Measurements from ENCODE around the gene FKBP6. TPM values are rescaled to one million over a fixed set of nuclear protein-coding genes. Genes with fewer than 3 reads are reported as not detected.

FKBP6 gene
- total RNA-seq, 1 experiment from 2014 or later: not detected

DNA sequence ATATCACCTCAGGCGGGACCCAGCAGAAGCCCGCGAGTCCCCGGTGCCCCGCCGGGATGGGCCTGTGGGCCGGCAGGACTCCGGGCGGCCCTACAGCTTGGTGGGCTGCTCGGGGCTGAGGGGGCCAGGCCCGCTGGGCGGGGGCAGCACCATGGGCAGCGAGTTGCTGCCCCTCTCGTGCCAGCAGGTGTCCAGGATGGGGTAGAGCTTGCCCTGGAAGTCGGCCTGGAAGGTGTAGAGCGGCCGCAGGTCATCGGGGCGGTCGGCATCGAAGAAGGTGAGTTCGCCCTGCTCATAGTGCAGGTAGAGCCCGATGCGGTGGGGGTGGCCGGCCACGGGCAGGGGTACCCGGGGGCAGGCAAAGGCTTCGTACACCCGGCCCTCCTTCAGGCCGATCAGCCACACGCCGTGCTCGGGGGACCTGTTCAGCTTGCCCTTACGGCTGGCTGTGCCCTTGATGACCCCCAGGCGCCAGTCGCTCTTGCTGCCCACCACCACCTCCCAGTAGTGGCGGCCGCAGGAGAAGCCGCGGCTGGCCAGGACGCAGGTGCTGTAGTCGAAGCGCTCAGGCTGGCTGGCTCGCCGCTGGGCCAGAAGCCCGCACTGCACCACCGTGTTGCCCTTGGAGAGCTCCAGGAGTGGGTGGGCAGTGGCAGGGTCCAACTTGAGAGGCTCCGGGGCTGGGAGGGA lies 15.0 kb upstream of the FKBP6 start:
- BruUV-seq (replicated peaks): no TSS peak
- H3K27me3 ChIP-seq (replicated peaks; ENCODE audit: control insufficient read depth, insufficient read depth, low read length): no peaks in the 10 kb centered on the region
- H3K36me3 ChIP-seq (ENCODE audit: control insufficient read depth, insufficient read depth, low read length): no peaks in the 10 kb centered on the region
- H3K36me3 Mint-ChIP-seq (ENCODE audit: insufficient read depth, unreplicated experiment): peaks cover 18% of the 10 kb centered on the region
- TF ChIP-seq, protein P1, sequence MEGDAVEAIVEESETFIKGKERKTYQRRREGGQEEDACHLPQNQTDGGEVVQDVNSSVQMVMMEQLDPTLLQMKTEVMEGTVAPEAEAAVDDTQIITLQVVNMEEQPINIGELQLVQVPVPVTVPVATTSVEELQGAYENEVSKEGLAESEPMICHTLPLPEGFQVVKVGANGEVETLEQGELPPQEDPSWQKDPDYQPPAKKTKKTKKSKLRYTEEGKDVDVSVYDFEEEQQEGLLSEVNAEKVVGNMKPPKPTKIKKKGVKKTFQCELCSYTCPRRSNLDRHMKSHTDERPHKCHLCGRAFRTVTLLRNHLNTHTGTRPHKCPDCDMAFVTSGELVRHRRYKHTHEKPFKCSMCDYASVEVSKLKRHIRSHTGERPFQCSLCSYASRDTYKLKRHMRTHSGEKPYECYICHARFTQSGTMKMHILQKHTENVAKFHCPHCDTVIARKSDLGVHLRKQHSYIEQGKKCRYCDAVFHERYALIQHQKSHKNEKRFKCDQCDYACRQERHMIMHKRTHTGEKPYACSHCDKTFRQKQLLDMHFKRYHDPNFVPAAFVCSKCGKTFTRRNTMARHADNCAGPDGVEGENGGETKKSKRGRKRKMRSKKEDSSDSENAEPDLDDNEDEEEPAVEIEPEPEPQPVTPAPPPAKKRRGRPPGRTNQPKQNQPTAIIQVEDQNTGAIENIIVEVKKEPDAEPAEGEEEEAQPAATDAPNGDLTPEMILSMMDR (IDR thresholded peaks at IDR 0.05; ENCODE audit: insufficient read depth in 1 of 2, low read depth in 1 of 2, low read length in 1 of 2, severe bottlenecking in 1 of 2, unreplicated experiment in 1 of 2): no peak
- H3K4me3 Mint-ChIP-seq (ENCODE audit: unreplicated experiment): no peak overlapping the region
- H3K9me3 Mint-ChIP-seq (ENCODE audit: unreplicated experiment): no peaks in the 10 kb centered on the region
- no peak for DNase-seq
- intact Hi-C loops (cut with micrococcal nuclease; ENCODE audit: unreplicated experiment): no loop called here
- H3K27me3 Mint-ChIP-seq (ENCODE audit: insufficient read depth, unreplicated experiment): no peaks in the 10 kb centered on the region
- H3K4me1 Mint-ChIP-seq (ENCODE audit: low read depth, unreplicated experiment): peaks cover 2% of the 10 kb centered on the region
- no peaks in the 10 kb centered on the region for H3K4me1 ChIP-seq
- POLR2A ChIA-PET: no interaction called here
- H3K27ac Mint-ChIP-seq (ENCODE audit: unreplicated experiment): no peak overlapping the region
- H3K9me3 ChIP-seq: no peaks in the 10 kb centered on the region
- CTCF ChIA-PET: interaction anchor here (1.0 kb wide), 1 partner anchor 139 kb away, joined by 6 read pairs; no protein-coding TSS in a partner anchor
- H3K4me3 ChIP-seq (ENCODE audit: low read depth, low read length): no peak overlapping the region

DNA sequence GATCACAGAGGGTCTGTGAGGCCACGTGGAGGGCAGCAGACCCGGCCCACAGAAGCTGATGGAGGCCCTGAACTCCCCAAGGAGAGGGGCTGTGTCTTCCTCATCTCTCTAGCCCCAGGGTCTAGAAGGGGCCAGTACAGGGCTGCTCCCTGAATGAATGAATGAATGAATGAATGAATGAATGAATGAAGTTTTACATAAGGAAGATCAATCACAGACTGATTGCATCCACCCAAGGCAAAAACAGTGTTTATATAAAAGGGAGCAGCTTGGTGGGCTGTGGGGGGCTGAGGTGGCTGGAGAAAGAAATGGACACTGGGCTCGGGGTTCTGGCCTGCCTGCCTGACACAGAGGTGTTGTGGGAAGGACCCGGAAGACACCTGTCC lies 14.4 kb upstream of the FKBP6 start:
- no peaks in the 10 kb centered on the region for H3K9me3 Mint-ChIP-seq (ENCODE audit: unreplicated experiment)
- ChIA-PET CTCF (interaction anchor here (1.0 kb wide), 1 partner anchor 139 kb away, joined by 6 read pairs; no protein-coding TSS in a partner anchor), POLR2A (no interaction called here)
- Histone ChIP-seq H3K4me1 (no peaks in the 10 kb centered on the region), H3K36me3 (ENCODE audit: control insufficient read depth, insufficient read depth, low read length) (no peaks in the 10 kb centered on the region), H3K4me3 (ENCODE audit: low read depth, low read length) (no peak overlapping the region), H3K27me3 (replicated peaks; ENCODE audit: control insufficient read depth, insufficient read depth, low read length) (no peaks in the 10 kb centered on the region), H3K9me3 (no peaks in the 10 kb centered on the region)
- no peaks in the 10 kb centered on the region for H3K4me1 Mint-ChIP-seq (ENCODE audit: low read depth, unreplicated experiment)
- H3K4me3 Mint-ChIP-seq (ENCODE audit: unreplicated experiment): no peak overlapping the region
- no peaks in the 10 kb centered on the region for H3K27me3 Mint-ChIP-seq (ENCODE audit: insufficient read depth, unreplicated experiment)
- TF ChIP-seq, protein P1 (IDR thresholded peaks at IDR 0.05; ENCODE audit: insufficient read depth in 1 of 2, low read depth in 1 of 2, low read length in 1 of 2, severe bottlenecking in 1 of 2, unreplicated experiment in 1 of 2): no peak
- H3K27ac Mint-ChIP-seq (ENCODE audit: unreplicated experiment): no peak overlapping the region
- peaks cover 12% of the 10 kb centered on the region for H3K36me3 Mint-ChIP-seq (ENCODE audit: insufficient read depth, unreplicated experiment)
- BruUV-seq (replicated peaks): no TSS peak
- intact Hi-C loops (cut with micrococcal nuclease; ENCODE audit: unreplicated experiment): no loop called here
- no peak for DNase-seq

DNA sequence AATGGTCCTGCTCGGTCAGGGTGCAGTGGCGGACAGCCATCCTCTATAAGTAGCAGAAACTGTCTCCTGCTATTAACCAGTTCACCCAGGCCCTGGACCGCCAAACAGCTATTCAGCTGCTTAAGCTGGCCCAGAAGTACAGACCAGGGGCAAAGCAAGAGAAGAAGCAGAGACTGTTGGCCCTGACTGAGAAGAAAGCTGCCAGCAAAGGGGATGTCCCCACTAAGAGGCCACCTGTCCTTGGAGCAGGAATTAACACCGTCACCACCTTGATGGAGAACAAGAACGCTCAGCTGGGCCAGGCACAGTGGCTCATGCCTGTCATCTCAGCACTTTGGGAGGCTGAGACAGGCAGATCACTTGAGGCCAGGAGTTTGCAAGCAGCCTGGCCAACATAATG lies 13.7 kb upstream of the FKBP6 start:
- Mint-ChIP-seq H3K4me1 (ENCODE audit: low read depth, unreplicated experiment) (no peaks in the 10 kb centered on the region), H3K36me3 (ENCODE audit: insufficient read depth, unreplicated experiment) (peaks cover 5% of the 10 kb centered on the region), H3K27ac (ENCODE audit: unreplicated experiment) (no peak overlapping the region), H3K4me3 (ENCODE audit: unreplicated experiment) (no peak overlapping the region), H3K9me3 (ENCODE audit: unreplicated experiment) (no peaks in the 10 kb centered on the region), H3K27me3 (ENCODE audit: insufficient read depth, unreplicated experiment) (no peaks in the 10 kb centered on the region)
- no TSS peak for BruUV-seq (replicated peaks)
- TF ChIP-seq, protein P1 (IDR thresholded peaks at IDR 0.05; ENCODE audit: insufficient read depth in 1 of 2, low read depth in 1 of 2, low read length in 1 of 2, severe bottlenecking in 1 of 2, unreplicated experiment in 1 of 2): no peak
- Histone ChIP-seq H3K9me3 (no peaks in the 10 kb centered on the region), H3K4me1 (no peaks in the 10 kb centered on the region), H3K27me3 (replicated peaks; ENCODE audit: control insufficient read depth, insufficient read depth, low read length) (no peaks in the 10 kb centered on the region), H3K36me3 (ENCODE audit: control insufficient read depth, insufficient read depth, low read length) (no peaks in the 10 kb centered on the region), H3K4me3 (ENCODE audit: low read depth, low read length) (no peak overlapping the region)
- POLR2A ChIA-PET: no interaction called here
- no peak for DNase-seq
- CTCF ChIA-PET: no interaction called here
- intact Hi-C loops (cut with micrococcal nuclease; ENCODE audit: unreplicated experiment): no loop called here
